ENCODE measurements around the gene PSMC1.

The PSMC1 gene

GRCh38 chr14:90301668-90302090 lies 45.3 kb downstream of the PSMC1 start:
- TF ChIP-seq CTCF (IDR thresholded peaks at IDR 0.05; ENCODE audit: insufficient read depth, low read depth, low read length, missing control alignments), result peak; percentile 62
- DNase-seq (ENCODE audit: low read depth), result peak; percentile 65
- H3K4me3 ChIP-seq (ENCODE audit: low read length), result no peak overlapping the region

GRCh38 chr14:90302529-90303303 lies 46.4 kb downstream of the PSMC1 start:
- no peak overlapping the region for H3K4me3 ChIP-seq (ENCODE audit: low read length)
- DNase-seq (ENCODE audit: low read depth), result no peak
- no peak for TF ChIP-seq CTCF (IDR thresholded peaks at IDR 0.05; ENCODE audit: insufficient read depth, low read depth, low read length, missing control alignments)

- no peak for TF ChIP-seq CTCF (IDR thresholded peaks at IDR 0.05; ENCODE audit: insufficient read depth, low read depth, low read length, missing control alignments)
- no peak overlapping the region for H3K4me3 ChIP-seq (ENCODE audit: low read length)
- no peak for DNase-seq (ENCODE audit: low read depth)
These were observed 47.1 kb downstream of the PSMC1 start for GRCh38 chr14:90303473-90303872.

- DNase-seq (ENCODE audit: low read depth), result no peak
- H3K4me3 ChIP-seq (ENCODE audit: low read length), result no peak overlapping the region
- no peak for TF ChIP-seq CTCF (IDR thresholded peaks at IDR 0.05; ENCODE audit: insufficient read depth, low read depth, low read length, missing control alignments)
These were observed 48.1 kb downstream of the PSMC1 start for GRCh38 chr14:90304502-90304901.

GRCh38 chr14:90305176-90305601 lies 48.8 kb downstream of the PSMC1 start:
- no peak for TF ChIP-seq CTCF (IDR thresholded peaks at IDR 0.05; ENCODE audit: insufficient read depth, low read depth, low read length, missing control alignments)
- H3K4me3 ChIP-seq (ENCODE audit: low read length), result no peak overlapping the region
- DNase-seq (ENCODE audit: low read depth), result no peak

- no peak for TF ChIP-seq CTCF (IDR thresholded peaks at IDR 0.05; ENCODE audit: insufficient read depth, low read depth, low read length, missing control alignments)
- H3K4me3 ChIP-seq (ENCODE audit: low read length), result no peak overlapping the region
- DNase-seq (ENCODE audit: low read depth), result no peak
These were observed 52.2 kb downstream of the PSMC1 start for GRCh38 chr14:90308561-90308960.

- DNase-seq (ENCODE audit: low read depth), result no peak
- no peak overlapping the region for H3K4me3 ChIP-seq (ENCODE audit: low read length)
- no peak for TF ChIP-seq CTCF (IDR thresholded peaks at IDR 0.05; ENCODE audit: insufficient read depth, low read depth, low read length, missing control alignments)
These were observed 60.9 kb downstream of the PSMC1 start for GRCh38 chr14:90317286-90317685.
